Measurements from ENCODE around the gene ALDH1B1.

Gene ALDH1B1

GRCh38 chr9:38415856-38416255, 23.4 kb downstream of the ALDH1B1 start:
- H3K4me3 ChIP-seq (ENCODE audit: low read depth, low read length): no peak overlapping the region
- TF ChIP-seq CTCF (IDR thresholded peaks at IDR 0.05; ENCODE audit: borderline replicate concordance, insufficient read depth, low read depth, low read length): no peak

DNA sequence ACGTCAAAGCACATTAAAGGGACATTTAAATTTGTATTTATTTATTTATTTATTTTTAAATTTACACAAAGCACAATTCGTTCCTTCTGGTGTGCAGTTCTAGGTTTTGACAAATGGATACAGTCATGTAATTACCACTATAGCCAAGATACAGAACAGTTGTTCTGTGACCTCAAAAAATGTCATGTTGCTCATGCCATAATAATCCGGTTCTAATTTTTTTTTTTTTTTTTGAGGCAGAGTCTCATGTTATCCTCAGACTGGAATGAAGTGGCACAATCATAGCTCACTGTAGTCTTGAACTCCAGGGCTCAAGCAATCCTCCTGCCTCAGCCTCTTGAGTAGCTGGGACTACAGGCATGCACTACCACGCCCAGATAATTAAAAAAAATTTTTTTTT, 24.0 kb downstream of the ALDH1B1 start:
- TF ChIP-seq CTCF (IDR thresholded peaks at IDR 0.05; ENCODE audit: borderline replicate concordance, insufficient read depth, low read depth, low read length): no peak

GRCh38 chr9:38417003-38417945, 24.8 kb downstream of the ALDH1B1 start:
- no peak overlapping the region for H3K4me3 ChIP-seq (ENCODE audit: low read depth, low read length)
- TF ChIP-seq CTCF (IDR thresholded peaks at IDR 0.05; ENCODE audit: borderline replicate concordance, insufficient read depth, low read depth, low read length): peak; percentile 73

More for the DNA sequence above, 24.0 kb downstream of the ALDH1B1 start:
- H3K4me3 ChIP-seq (ENCODE audit: low read depth, low read length): no peak overlapping the region

- TF ChIP-seq CTCF (IDR thresholded peaks at IDR 0.05; ENCODE audit: borderline replicate concordance, insufficient read depth, low read depth, low read length): no peak
Observed at GRCh38 chr9:38418366-38418765, 25.9 kb downstream of the ALDH1B1 start.

DNA sequence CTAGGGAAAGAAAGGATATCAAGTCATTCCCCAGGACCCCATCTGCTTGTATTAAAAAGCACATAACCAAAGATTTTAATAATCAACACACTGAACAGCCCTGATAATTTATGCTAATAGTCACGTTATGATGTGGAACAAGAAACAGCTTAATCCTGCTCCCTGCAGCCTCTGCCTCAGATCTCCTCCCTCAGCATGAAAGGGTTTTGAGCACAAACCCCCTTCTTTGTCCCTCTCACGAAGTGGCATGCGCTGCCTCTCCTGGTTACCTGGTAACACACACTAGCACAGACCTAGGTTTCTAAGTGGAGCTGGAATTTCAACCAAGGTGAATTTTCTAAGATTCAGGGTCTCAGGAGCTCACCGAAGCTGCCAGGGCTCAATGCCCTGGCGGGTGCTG, 26.7 kb downstream of the ALDH1B1 start:
- no peak overlapping the region for H3K4me3 ChIP-seq (ENCODE audit: low read depth, low read length)
- no peak for TF ChIP-seq CTCF (IDR thresholded peaks at IDR 0.05; ENCODE audit: borderline replicate concordance, insufficient read depth, low read depth, low read length)

More at GRCh38 chr9:38418366-38418765, 25.9 kb downstream of the ALDH1B1 start:
- no peak overlapping the region for H3K4me3 ChIP-seq (ENCODE audit: low read depth, low read length)

DNA sequence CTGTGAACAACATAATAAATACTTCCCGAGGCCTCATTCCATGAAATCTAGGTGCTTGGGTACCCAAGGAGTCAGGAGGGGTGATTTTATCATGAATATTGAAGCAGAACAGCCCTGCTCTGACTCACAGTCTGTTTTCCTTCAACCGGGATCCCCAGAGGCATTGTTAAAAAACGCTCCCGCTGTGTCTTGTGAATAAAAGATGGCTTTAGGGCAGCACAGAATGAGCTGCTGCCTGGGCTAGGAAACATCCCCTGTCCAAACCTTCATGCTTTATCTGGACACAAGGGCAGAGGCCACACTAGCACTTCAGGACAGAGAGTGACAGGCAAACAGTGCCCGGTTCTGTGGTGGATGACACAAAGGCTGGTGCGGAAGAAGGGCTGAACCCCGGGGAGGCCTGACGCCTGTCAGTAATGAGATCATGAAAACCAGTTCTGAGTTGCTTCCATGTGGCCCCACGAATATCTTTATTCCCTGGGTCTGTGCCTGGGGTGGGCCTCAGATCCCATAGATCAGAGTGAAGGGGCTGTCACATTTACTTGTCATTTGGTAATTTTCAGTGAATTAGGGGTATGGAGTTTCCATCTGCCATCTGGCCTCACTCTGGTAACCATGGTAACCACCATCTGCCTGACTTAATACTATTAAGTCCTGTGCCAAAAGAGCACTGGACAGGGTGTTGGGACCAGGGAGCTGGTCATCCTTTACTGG, 29.2 kb downstream of the ALDH1B1 start:
- no peak overlapping the region for H3K4me3 ChIP-seq (ENCODE audit: low read depth, low read length)
- no peak for TF ChIP-seq CTCF (IDR thresholded peaks at IDR 0.05; ENCODE audit: borderline replicate concordance, insufficient read depth, low read depth, low read length)
